GM12878 (cell line): ENCODE measurements around the gene MESP2. TPM values are rescaled to one million over a fixed set of nuclear protein-coding genes. Genes with fewer than 3 reads are reported as not detected.

ENCODE experiments used
- ATAC-seq: fragments of 200-7000 bp; cut with Tn5 transposase; 3 replicates; pipeline ENCODE4 v1.9.1; 2020; ENCODE audit warnings: mild to moderate bottlenecking, moderate library complexity
- BruUV-seq: library from RNA; stranded (reverse); fragments of 400-500 nt; replicated peaks from 2 replicates; lab custom pipeline; 2021; lab: Mats Ljungman, UMichigan
- CTCF ChIA-PET: fragments of 300-600 bp; sonication (Branson Sonifier 250); formaldehyde crosslinking; extraction: SDS; loops from one replicate; lab custom pipeline; 2021; ENCODE audit warnings: inconsistent platforms; lab: Yijun Ruan, JAX
- POLR2A ChIA-PET: fragments of 350-600 bp; formaldehyde crosslinking; extraction: SDS; loops from one replicate; lab custom pipeline; 2021; ENCODE audit warnings: inconsistent platforms; lab: Charles Lee
- RAD21 ChIA-PET: fragments of 300-600 bp; sonication (Branson Sonifier 250); formaldehyde crosslinking; loops from one replicate; lab custom pipeline; 2023; ENCODE audit warnings: antibody characterized with exemption; ENCODE audit not compliant: unreplicated experiment; lab: Charles Lee
- SMC1A ChIA-PET: fragments of 300-600 bp; sonication (Branson Sonifier 250); formaldehyde crosslinking; loops from one replicate; lab custom pipeline; 2023; ENCODE audit not compliant: unreplicated experiment, uncharacterized antibody; lab: Charles Lee
- DNase-seq: peaks from one replicate; pipeline ENCODE4 v3.0.0-alpha.2; 2011; ENCODE audit warnings: low read depth, low spot score
- FAIRE-seq: peaks from 3 replicates; lab custom pipeline; 2011; peaks lifted over from hg19 to GRCh38; lab: Jason Lieb, UNC
- H2AFZ ChIP-seq: 2 replicates; pipeline ENCODE4 v1.6.0; 2011; ENCODE audit warnings: low read depth, low read length, control low read depth; ENCODE audit not compliant: control insufficient read depth
- H3K27ac ChIP-seq: 2 replicates; pipeline ENCODE4 v1.5.1; 2011; ENCODE audit warnings: control low read depth; ENCODE audit not compliant: control insufficient read depth, insufficient read depth
- H3K27me3 ChIP-seq, 2 experiments: replicated peaks in 1 of 2; 2 replicates each; pipeline versions ENCODE4 v1.6.0 to v1.6.1; 2011; ENCODE audit warnings: low read length in 1 of 2; ENCODE audit not compliant: control insufficient read depth in 2 of 2, insufficient read depth in 2 of 2
- H3K36me3 ChIP-seq, 2 experiments: 2 replicates each; pipeline ENCODE4 v1.5.1; 2011; ENCODE audit warnings: low read length in 1 of 2; ENCODE audit not compliant: control insufficient read depth in 2 of 2, insufficient read depth in 2 of 2
- H3K4me1 ChIP-seq: 2 replicates; pipeline ENCODE4 v1.6.1; 2011; ENCODE audit warnings: mild to moderate bottlenecking, low read length, moderate library complexity, mixed read lengths; ENCODE audit not compliant: control insufficient read depth, insufficient read depth
- H3K4me2 ChIP-seq: 2 replicates; pipeline ENCODE4 v1.6.0; 2011; ENCODE audit warnings: control low read depth; ENCODE audit not compliant: control insufficient read depth, insufficient read depth
- H3K4me3 ChIP-seq: fragments of 200-600 bp; sonication (generic); 2 replicates; pipeline ENCODE4 v1.5.1; 2016
- H3K79me2 ChIP-seq: 2 replicates; pipeline ENCODE4 v1.6.0; 2011; ENCODE audit warnings: low read length; ENCODE audit not compliant: control insufficient read depth, insufficient read depth
- H3K9ac ChIP-seq: 2 replicates; pipeline ENCODE4 v1.8.0; 2011; ENCODE audit warnings: low read length, control low read depth, mixed read lengths; ENCODE audit not compliant: control insufficient read depth, insufficient read depth
- H3K9me3 ChIP-seq: replicated peaks from 3 replicates; pipeline ENCODE4 v1.5.1; 2011; ENCODE audit warnings: mild to moderate bottlenecking, low read length; ENCODE audit not compliant: control insufficient read depth, insufficient read depth
- H4K20me1 ChIP-seq: 2 replicates; pipeline ENCODE4 v1.6.0; 2011; ENCODE audit not compliant: control insufficient read depth, insufficient read depth
- BHLHE40 ChIP-seq, 2 experiments: fragments of 450-650 bp in 1 of 2; IDR thresholded peaks; 2 replicates each; pipeline ENCODE4 v1.6.1; 2011 to 2017; ENCODE audit warnings: low read depth in 2 of 2, borderline replicate concordance in 1 of 2, improper control_type of control experiment in 1 of 2, low read length in 1 of 2, mild to moderate bottlenecking in 1 of 2
- RBBP5 ChIP-seq: fragments of 200-600 bp; sonication (generic); conservative IDR thresholded peaks from 2 replicates; pipeline ENCODE4 v1.6.1; 2016
- STAT3 ChIP-seq: IDR thresholded peaks from 2 replicates; pipeline ENCODE4 v1.6.1; 2011; ENCODE audit warnings: low read depth, low read length, improper control_type of control experiment
- WGBS: methylation state at CpG from one replicate; pipeline ENCODE4 v1.1.6; 2016; ENCODE audit warnings: low lambda C conversion rate; ENCODE audit not compliant: insufficient replicate concordance, insufficient coverage; ENCODE audit errors: missing lambda C conversion rate; 5-methylcytosine and 5-hydroxymethylcytosine counted together
- in situ Hi-C: fragments of 300-500 bp; cut with MboI; formaldehyde crosslinking; loops from 9 replicates; pipeline ENCODE4 v1.14.3; 2018; ENCODE audit warnings: mixed read lengths
- intact Hi-C: fragments of 100-400 bp; cut with micrococcal nuclease; formaldehyde crosslinking; loops from one replicate; pipeline ENCODE4 v1.14.2; 2022; ENCODE audit not compliant: unreplicated experiment
- polyA plus RNA-seq, 11 experiments: library from polyadenylated mRNA; depleted of rRNA in 4 of 11; unstranded in 6 of 11; stranded (reverse) in 5 of 11; fragments of >200 nt; fragmentation: Nextera tagmentation in 4 of 11; fragmentation: Illumina TruSeq in 1 of 11; extraction: Ambion mirVana in 4 of 11; extraction: Trizol in 1 of 11; gene quantifications; 1 replicate in 1 of 11; 2 replicates in 10 of 11; pipeline versions ENCODE4 v1.2.1 to v1.2.3, GENCODE V29; 2011 to 2016; ENCODE audit warnings: inconsistent platforms in 2 of 11, missing spikeins in 2 of 11, low read depth in 1 of 11
- total RNA-seq, 4 experiments: library from RNA; depleted of rRNA in 3 of 4; stranded (reverse); fragments of >200 nt in 3 of 4; fragmentation: Illumina TruSeq in 1 of 4; extraction: Trizol in 1 of 4; gene quantifications; 2 replicates each; pipeline versions ENCODE4 v1.2.1 to v1.2.3, GENCODE V29; 2013 to 2021
- TF ChIP-seq, protein P1 (sequence below): fragments of 150-350 bp; IDR thresholded peaks from 2 replicates; pipeline ENCODE4 v1.6.1; 2016; ENCODE audit warnings: low read depth, low read length
- TF ChIP-seq, protein P2 (sequence below), 3 experiments: IDR thresholded peaks in 2 of 3; conservative IDR thresholded peaks in 1 of 3; 2 replicates each; pipeline ENCODE4 v1.5.1; 2011; ENCODE audit warnings: low read depth in 3 of 3, low read length in 3 of 3, mild to moderate bottlenecking in 3 of 3, control low read depth in 2 of 3, moderate library complexity in 2 of 3, inconsistent platforms in 1 of 3, mixed read lengths in 1 of 3; ENCODE audit not compliant: control insufficient read depth in 2 of 3, insufficient read depth in 1 of 3; ENCODE audit errors: extremely low read depth in 1 of 3

Gene MESP2
- total and polyA plus RNA-seq, 10 of the 15 experiments (the other 5 are each of a cell fraction or from before 2014, with no cell fraction given) = 0.04 TPM; not detected in 9

GRCh38 chr15:89803941-89804800, 28.0 kb downstream of the MESP2 start:
- Histone ChIP-seq H4K20me1 (no peaks in the 10 kb centered on the region; the same call in 1 of the 2 replicates), H3K27ac (no peak overlapping the region), H3K4me3 (no peak overlapping the region), H3K79me2 (no peaks in the 10 kb centered on the region), H3K27me3 (no peaks in the 10 kb centered on the region), H2AFZ (no peak overlapping the region), H3K9ac (no peak overlapping the region), H3K36me3 (no peaks in the 10 kb centered on the region), H3K4me2 (no peak overlapping the region), H3K4me1 (no peaks in the 10 kb centered on the region), H3K9me3 (no peaks in the 10 kb centered on the region)
- in situ Hi-C loops = no loop called here
- DNase-seq (no peak), FAIRE-seq (no peak), ATAC-seq (no peak)
- CTCF ChIA-PET = no interaction called here
- 63% methylated on average over 28 of the region's 29 CpGs for WGBS
- intact Hi-C loops = no loop called here
- BruUV-seq = no TSS peak
- POLR2A ChIA-PET = no interaction called here
- RAD21 ChIA-PET = no interaction called here
- SMC1A ChIA-PET = no interaction called here
- no peak for TF ChIP-seq STAT3
- TF ChIP-seq, protein P1, sequence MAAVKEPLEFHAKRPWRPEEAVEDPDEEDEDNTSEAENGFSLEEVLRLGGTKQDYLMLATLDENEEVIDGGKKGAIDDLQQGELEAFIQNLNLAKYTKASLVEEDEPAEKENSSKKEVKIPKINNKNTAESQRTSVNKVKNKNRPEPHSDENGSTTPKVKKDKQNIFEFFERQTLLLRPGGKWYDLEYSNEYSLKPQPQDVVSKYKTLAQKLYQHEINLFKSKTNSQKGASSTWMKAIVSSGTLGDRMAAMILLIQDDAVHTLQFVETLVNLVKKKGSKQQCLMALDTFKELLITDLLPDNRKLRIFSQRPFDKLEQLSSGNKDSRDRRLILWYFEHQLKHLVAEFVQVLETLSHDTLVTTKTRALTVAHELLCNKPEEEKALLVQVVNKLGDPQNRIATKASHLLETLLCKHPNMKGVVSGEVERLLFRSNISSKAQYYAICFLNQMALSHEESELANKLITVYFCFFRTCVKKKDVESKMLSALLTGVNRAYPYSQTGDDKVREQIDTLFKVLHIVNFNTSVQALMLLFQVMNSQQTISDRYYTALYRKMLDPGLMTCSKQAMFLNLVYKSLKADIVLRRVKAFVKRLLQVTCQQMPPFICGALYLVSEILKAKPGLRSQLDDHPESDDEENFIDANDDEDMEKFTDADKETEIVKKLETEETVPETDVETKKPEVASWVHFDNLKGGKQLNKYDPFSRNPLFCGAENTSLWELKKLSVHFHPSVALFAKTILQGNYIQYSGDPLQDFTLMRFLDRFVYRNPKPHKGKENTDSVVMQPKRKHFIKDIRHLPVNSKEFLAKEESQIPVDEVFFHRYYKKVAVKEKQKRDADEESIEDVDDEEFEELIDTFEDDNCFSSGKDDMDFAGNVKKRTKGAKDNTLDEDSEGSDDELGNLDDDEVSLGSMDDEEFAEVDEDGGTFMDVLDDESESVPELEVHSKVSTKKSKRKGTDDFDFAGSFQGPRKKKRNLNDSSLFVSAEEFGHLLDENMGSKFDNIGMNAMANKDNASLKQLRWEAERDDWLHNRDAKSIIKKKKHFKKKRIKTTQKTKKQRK = no peak
- TF ChIP-seq, protein P2, sequence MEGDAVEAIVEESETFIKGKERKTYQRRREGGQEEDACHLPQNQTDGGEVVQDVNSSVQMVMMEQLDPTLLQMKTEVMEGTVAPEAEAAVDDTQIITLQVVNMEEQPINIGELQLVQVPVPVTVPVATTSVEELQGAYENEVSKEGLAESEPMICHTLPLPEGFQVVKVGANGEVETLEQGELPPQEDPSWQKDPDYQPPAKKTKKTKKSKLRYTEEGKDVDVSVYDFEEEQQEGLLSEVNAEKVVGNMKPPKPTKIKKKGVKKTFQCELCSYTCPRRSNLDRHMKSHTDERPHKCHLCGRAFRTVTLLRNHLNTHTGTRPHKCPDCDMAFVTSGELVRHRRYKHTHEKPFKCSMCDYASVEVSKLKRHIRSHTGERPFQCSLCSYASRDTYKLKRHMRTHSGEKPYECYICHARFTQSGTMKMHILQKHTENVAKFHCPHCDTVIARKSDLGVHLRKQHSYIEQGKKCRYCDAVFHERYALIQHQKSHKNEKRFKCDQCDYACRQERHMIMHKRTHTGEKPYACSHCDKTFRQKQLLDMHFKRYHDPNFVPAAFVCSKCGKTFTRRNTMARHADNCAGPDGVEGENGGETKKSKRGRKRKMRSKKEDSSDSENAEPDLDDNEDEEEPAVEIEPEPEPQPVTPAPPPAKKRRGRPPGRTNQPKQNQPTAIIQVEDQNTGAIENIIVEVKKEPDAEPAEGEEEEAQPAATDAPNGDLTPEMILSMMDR (IDR thresholded peaks at IDR 0.05 in 2 of 3, conservative IDR thresholded peaks at IDR 0.05 in 1 of 3; ENCODE audit: control insufficient read depth in 2 of 3, extremely low read depth in 1 of 3, insufficient read depth in 1 of 3, low read depth in 3 of 3, low read length in 3 of 3) = no peak
- TF ChIP-seq BHLHE40 (IDR thresholded peaks at IDR 0.05; ENCODE audit: borderline replicate concordance in 1 of 2, low read depth in 2 of 2, low read length in 1 of 2) = no peak
- no peak for TF ChIP-seq RBBP5
